ENCODE results near the gene FICD. TPM values are rescaled to one million over a fixed set of nuclear protein-coding genes. Genes with fewer than 3 reads are reported as not detected.
"Not testable (repeated sequence)": the region's sequence is repeated elsewhere in the genome, so short reads cannot be mapped to it uniquely, and the experiment has no call there.

FICD gene
- total RNA-seq, 4 donors from 2014 or later, result 5.6 to 7.2 (median 6.5) TPM

- no peak overlapping the region for H3K4me3 ChIP-seq
- peaks cover 0 to 12% (median 7%) of the 10 kb centered on the region in 4 donors for H3K4me1 ChIP-seq
- peak; percentile 29 for DNase-seq (ENCODE audit: extremely low spot score)
- TF ChIP-seq POLR2AphosphoS5 (IDR thresholded peaks at IDR 0.05), result no peak
- no peak for TF ChIP-seq CTCF (IDR thresholded peaks at IDR 0.05)
- no peak for TF ChIP-seq POLR2A (IDR thresholded peaks at IDR 0.05; ENCODE audit: low read depth)
- TF ChIP-seq EP300 (IDR thresholded peaks at IDR 0.05), result no peak
- intact Hi-C loops (cut with DNase I), result no loop called here
- no peak overlapping the region for H3K27ac ChIP-seq (replicated peaks in 1 of 4)
- H3K36me3 ChIP-seq, result peaks cover 44 to 81% (median 61%) of the 10 kb centered on the region in 4 donors
- H3K27me3 ChIP-seq, result no peaks in the 10 kb centered on the region
- no peaks in the 10 kb centered on the region for H3K9me3 ChIP-seq
- WGBS, result 100% methylated on average over 3 of the region's 3 CpGs
Observed at GRCh38 chr12:108543652-108544051, 28.6 kb downstream of the FICD start.

- H3K36me3 ChIP-seq, result peaks cover 44 to 64% (median 57%) of the 10 kb centered on the region in 4 donors
- H3K27ac ChIP-seq (replicated peaks in 1 of 4), result no peak overlapping the region
- no peaks in the 10 kb centered on the region for H3K9me3 ChIP-seq
- intact Hi-C loops (cut with DNase I), result no loop called here
- peak; percentile 29 for DNase-seq (ENCODE audit: extremely low spot score)
- peaks cover 12 to 23% (median 15%) of the 10 kb centered on the region in 4 donors for H3K4me1 ChIP-seq
- TF ChIP-seq EP300 (IDR thresholded peaks at IDR 0.05) (no peak), CTCF (IDR thresholded peaks at IDR 0.05) (no peak), POLR2AphosphoS5 (IDR thresholded peaks at IDR 0.05) (no peak), POLR2A (IDR thresholded peaks at IDR 0.05; ENCODE audit: low read depth) (no peak)
- H3K4me3 ChIP-seq, result no peak overlapping the region
- WGBS, result 86% methylated on average over 9 of the region's 9 CpGs
- H3K27me3 ChIP-seq, result no peaks in the 10 kb centered on the region
Observed at GRCh38 chr12:108547686-108548085, 32.6 kb downstream of the FICD start.

GRCh38 chr12:108548954-108549521 is 34.0 kb downstream of the FICD start:
- H3K27me3 ChIP-seq, result no peaks in the 10 kb centered on the region
- H3K9me3 ChIP-seq, result no peaks in the 10 kb centered on the region
- intact Hi-C loops (cut with DNase I), result no loop called here
- peaks cover 34 to 50% (median 44%) of the 10 kb centered on the region in 4 donors for H3K36me3 ChIP-seq
- WGBS, result 71% methylated on average over 7 of the region's 7 CpGs
- peaks cover 15 to 31% (median 20%) of the 10 kb centered on the region in 4 donors for H3K4me1 ChIP-seq
- H3K4me3 ChIP-seq, result no peak overlapping the region
- TF ChIP-seq CTCF (IDR thresholded peaks at IDR 0.05) (no peak), EP300 (IDR thresholded peaks at IDR 0.05) (no peak), POLR2AphosphoS5 (IDR thresholded peaks at IDR 0.05) (no peak), POLR2A (IDR thresholded peaks at IDR 0.05; ENCODE audit: low read depth) (no peak)
- no peak overlapping the region for H3K27ac ChIP-seq (replicated peaks in 1 of 4)
- DNase-seq (ENCODE audit: extremely low spot score), result peak; percentile 21

GRCh38 chr12:108551535-108551934 is 36.5 kb downstream of the FICD start:
- Histone ChIP-seq H3K27ac (replicated peaks in 1 of 4) (no peak overlapping the region), H3K4me1 (peaks cover 24 to 45% (median 39%) of the 10 kb centered on the region in 4 donors), H3K9me3 (no peaks in the 10 kb centered on the region), H3K4me3 (no peak overlapping the region), H3K36me3 (peaks cover 15 to 32% (median 23%) of the 10 kb centered on the region in 4 donors), H3K27me3 (no peaks in the 10 kb centered on the region)
- DNase-seq (ENCODE audit: extremely low spot score), result no peak
- TF ChIP-seq POLR2A (IDR thresholded peaks at IDR 0.05; ENCODE audit: low read depth) (no peak), CTCF (IDR thresholded peaks at IDR 0.05) (no peak), EP300 (IDR thresholded peaks at IDR 0.05) (no peak), POLR2AphosphoS5 (IDR thresholded peaks at IDR 0.05) (no peak)
- WGBS, result 81% methylated on average over 5 of the region's 5 CpGs
- intact Hi-C loops (cut with DNase I), result no loop called here

- WGBS, result 85% methylated on average over 5 of the region's 5 CpGs
- Histone ChIP-seq H3K4me1 (peaks cover 35 to 65% (median 57%) of the 10 kb centered on the region in 4 donors), H3K36me3 (peaks cover 0 to 22% (median 7%) of the 10 kb centered on the region in 4 donors), H3K4me3 (no peak overlapping the region), H3K27me3 (no peaks in the 10 kb centered on the region), H3K27ac (replicated peaks in 1 of 4) (no peak overlapping the region), H3K9me3 (no peaks in the 10 kb centered on the region)
- intact Hi-C loops (cut with DNase I), result no loop called here
- DNase-seq (ENCODE audit: extremely low spot score), result peak; percentile 60
- no peak for TF ChIP-seq CTCF (IDR thresholded peaks at IDR 0.05)
Observed at GRCh38 chr12:108553799-108554198, 38.7 kb downstream of the FICD start.

GRCh38 chr12:108555383-108555782 is 40.3 kb downstream of the FICD start:
- H3K9me3 ChIP-seq; H3K27ac ChIP-seq (replicated peaks in 1 of 4); intact Hi-C loops (cut with DNase I); H3K4me3 ChIP-seq; H3K27me3 ChIP-seq: not testable (repeated sequence)
- DNase-seq (ENCODE audit: extremely low spot score), result peak; percentile 21
- Histone ChIP-seq H3K36me3 (peaks cover 0 to 20% (median 5%) of the 10 kb centered on the region in 4 donors), H3K4me1 (peaks cover 50 to 81% (median 73%) of the 10 kb centered on the region in 4 donors)
- WGBS, result 88% methylated on average over 9 of the region's 9 CpGs

Measured in esophagus muscularis mucosa (tissue), 4 donors.